HCT116 (cell line): ENCODE measurements around the gene MAP2K3.

Source experiments
- CBX3 ChIP-seq: IDR thresholded peaks from 2 replicates; pipeline ENCODE4 v1.6.1; 2012; ENCODE audit warnings: low read depth
- EGR1 ChIP-seq: IDR thresholded peaks from 2 replicates; pipeline ENCODE4 v1.6.1; 2012; ENCODE audit warnings: low read depth
- EZH2 ChIP-seq: fragments of 200-600 bp; sonication (generic); IDR thresholded peaks from 2 replicates; pipeline ENCODE4 v1.6.1; 2017; ENCODE audit warnings: antibody characterized with exemption, mixed run types
- EZH2phosphoT487 ChIP-seq: fragments of 200-600 bp; IDR thresholded peaks from 2 replicates; pipeline ENCODE4 v1.6.1; 2018; ENCODE audit warnings: antibody characterized with exemption, borderline replicate concordance
- FOSL1 ChIP-seq: IDR thresholded peaks from 2 replicates; pipeline ENCODE4 v1.6.1; 2012; ENCODE audit warnings: low read depth
- POLR2A ChIP-seq: IDR thresholded peaks from 2 replicates; pipeline ENCODE4 v1.7.0; 2011; ENCODE audit warnings: borderline replicate concordance; ENCODE audit not compliant: insufficient read depth, insufficient read length; ENCODE audit errors: extremely low read depth
- POLR2AphosphoS5 ChIP-seq: IDR thresholded peaks from 2 replicates; pipeline ENCODE4 v1.6.1; 2011; ENCODE audit warnings: mild to moderate bottlenecking, low read depth, low read length, moderate library complexity
- RAD21 ChIP-seq: IDR thresholded peaks from 2 replicates; pipeline ENCODE4 v1.6.1; 2012; ENCODE audit warnings: low read depth, mild to moderate bottlenecking
- SRF ChIP-seq: IDR thresholded peaks from 2 replicates; pipeline ENCODE4 v1.6.1; 2012; ENCODE audit warnings: low read depth
- TCF7L2 ChIP-seq: IDR thresholded peaks from 2 replicates; pipeline ENCODE4 v1.7.0; 2011; ENCODE audit warnings: borderline replicate concordance, inconsistent platforms; ENCODE audit not compliant: insufficient read depth, insufficient read length; ENCODE audit errors: extremely low read depth
- ZNF274 ChIP-seq: fragments of 200-500 bp; sonication (Bioruptor generic); IDR thresholded peaks from 2 replicates; pipeline ENCODE4 v1.6.1; 2014; ENCODE audit warnings: mild to moderate bottlenecking, low read depth, low read length, inconsistent platforms
- TF ChIP-seq, protein P1 (sequence below), 3 experiments: fragments of 200-600 bp in 1 of 3; sonication (generic) in 1 of 3; IDR thresholded peaks in 2 of 3; conservative IDR thresholded peaks in 1 of 3; 2 replicates each; pipeline ENCODE4 v1.5.1; 2012 to 2017; ENCODE audit warnings: low read depth in 2 of 3, low read length in 2 of 3, antibody characterized with exemption in 1 of 3, borderline replicate concordance in 1 of 3, control low read depth in 1 of 3, mild to moderate bottlenecking in 1 of 3, mixed read lengths in 1 of 3, mixed run types in 1 of 3, moderate library complexity in 1 of 3; ENCODE audit not compliant: insufficient read depth in 1 of 3
- TF ChIP-seq, protein P2 (sequence below): IDR thresholded peaks from 2 replicates; pipeline ENCODE4 v1.6.1; 2012

DNA sequence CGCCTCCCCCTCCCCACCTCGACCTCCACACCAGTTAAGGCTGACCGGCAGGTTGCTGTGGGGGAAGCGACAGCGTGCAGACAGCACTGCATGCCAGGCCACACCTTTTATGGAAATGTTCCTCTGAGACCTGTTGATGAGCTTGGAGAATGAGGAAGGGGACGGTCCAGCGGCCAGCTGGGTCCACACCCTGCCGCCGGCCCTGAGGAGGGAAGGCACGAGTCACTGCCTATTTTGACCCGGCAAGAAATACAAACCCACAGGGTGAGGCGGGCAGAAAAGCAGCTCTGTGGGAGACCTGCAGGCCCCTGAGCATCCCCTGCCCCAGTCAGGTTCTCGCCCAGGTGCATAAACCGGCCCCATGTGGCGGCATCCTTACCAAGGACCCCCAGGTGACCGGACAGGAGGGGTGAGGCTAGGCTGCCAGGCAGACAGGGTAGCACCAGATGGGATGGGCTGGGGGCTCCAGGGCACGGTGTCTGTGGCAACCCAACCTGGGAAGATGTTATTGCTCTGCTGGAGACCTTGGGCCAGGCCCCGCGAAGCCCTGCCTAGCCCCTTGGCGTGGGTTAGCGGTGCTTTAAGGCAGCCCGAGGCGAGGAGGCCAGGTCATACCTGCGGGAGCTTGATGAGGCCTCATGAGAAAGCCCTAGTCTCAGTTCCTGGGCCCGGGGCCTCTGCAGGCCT is 44.0 kb upstream of the MAP2K3 start:
- TF ChIP-seq, protein P1, sequence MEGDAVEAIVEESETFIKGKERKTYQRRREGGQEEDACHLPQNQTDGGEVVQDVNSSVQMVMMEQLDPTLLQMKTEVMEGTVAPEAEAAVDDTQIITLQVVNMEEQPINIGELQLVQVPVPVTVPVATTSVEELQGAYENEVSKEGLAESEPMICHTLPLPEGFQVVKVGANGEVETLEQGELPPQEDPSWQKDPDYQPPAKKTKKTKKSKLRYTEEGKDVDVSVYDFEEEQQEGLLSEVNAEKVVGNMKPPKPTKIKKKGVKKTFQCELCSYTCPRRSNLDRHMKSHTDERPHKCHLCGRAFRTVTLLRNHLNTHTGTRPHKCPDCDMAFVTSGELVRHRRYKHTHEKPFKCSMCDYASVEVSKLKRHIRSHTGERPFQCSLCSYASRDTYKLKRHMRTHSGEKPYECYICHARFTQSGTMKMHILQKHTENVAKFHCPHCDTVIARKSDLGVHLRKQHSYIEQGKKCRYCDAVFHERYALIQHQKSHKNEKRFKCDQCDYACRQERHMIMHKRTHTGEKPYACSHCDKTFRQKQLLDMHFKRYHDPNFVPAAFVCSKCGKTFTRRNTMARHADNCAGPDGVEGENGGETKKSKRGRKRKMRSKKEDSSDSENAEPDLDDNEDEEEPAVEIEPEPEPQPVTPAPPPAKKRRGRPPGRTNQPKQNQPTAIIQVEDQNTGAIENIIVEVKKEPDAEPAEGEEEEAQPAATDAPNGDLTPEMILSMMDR (IDR thresholded peaks at IDR 0.05 in 2 of 3, conservative IDR thresholded peaks at IDR 0.05 in 1 of 3; ENCODE audit: borderline replicate concordance in 1 of 3, insufficient read depth in 1 of 3, low read depth in 2 of 3, low read length in 2 of 3) = no peak
- TF ChIP-seq EZH2 = no peak
- no peak for TF ChIP-seq POLR2A
- TF ChIP-seq SRF = no peak
- TF ChIP-seq, protein P2, sequence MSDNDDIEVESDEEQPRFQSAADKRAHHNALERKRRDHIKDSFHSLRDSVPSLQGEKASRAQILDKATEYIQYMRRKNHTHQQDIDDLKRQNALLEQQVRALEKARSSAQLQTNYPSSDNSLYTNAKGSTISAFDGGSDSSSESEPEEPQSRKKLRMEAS = no peak
- TF ChIP-seq POLR2AphosphoS5 = no peak
- no peak for TF ChIP-seq EGR1
- no peak for TF ChIP-seq RAD21
- no peak for TF ChIP-seq ZNF274
- TF ChIP-seq TCF7L2 = no peak
- TF ChIP-seq CBX3 = no peak
- TF ChIP-seq FOSL1 = no peak
- TF ChIP-seq EZH2phosphoT487 = no peak
